HG02884 (cell line): ENCODE measurements around the gene TBX6.

Experiments
- ATAC-seq: cut with Tn5 transposase; IDR thresholded peaks from one replicate; pipeline ENCODE4 v1.9.1; 2021; ENCODE audit warnings: mild to moderate bottlenecking, moderate library complexity; ENCODE audit not compliant: unreplicated experiment

TBX6 gene

GRCh38 chr16:30087181-30087898 lies 4.4 kb downstream of the TBX6 start:
- ATAC-seq, result no peak

- ATAC-seq, result no peak
These were observed 5.2 kb downstream of the TBX6 start for GRCh38 chr16:30086291-30087140.

- no peak for ATAC-seq
These were observed 5.9 kb downstream of the TBX6 start for GRCh38 chr16:30085820-30086219.

- ATAC-seq, result no peak
These were observed 6.5 kb downstream of the TBX6 start for GRCh38 chr16:30085247-30085646.

GRCh38 chr16:30084816-30085159 lies 6.9 kb downstream of the TBX6 start:
- ATAC-seq, result no peak

GRCh38 chr16:30084096-30084815 lies 7.5 kb downstream of the TBX6 start:
- ATAC-seq, result no peak

- ATAC-seq, result no peak
These were observed 8.3 kb downstream of the TBX6 start for GRCh38 chr16:30083216-30084055.

DNA sequence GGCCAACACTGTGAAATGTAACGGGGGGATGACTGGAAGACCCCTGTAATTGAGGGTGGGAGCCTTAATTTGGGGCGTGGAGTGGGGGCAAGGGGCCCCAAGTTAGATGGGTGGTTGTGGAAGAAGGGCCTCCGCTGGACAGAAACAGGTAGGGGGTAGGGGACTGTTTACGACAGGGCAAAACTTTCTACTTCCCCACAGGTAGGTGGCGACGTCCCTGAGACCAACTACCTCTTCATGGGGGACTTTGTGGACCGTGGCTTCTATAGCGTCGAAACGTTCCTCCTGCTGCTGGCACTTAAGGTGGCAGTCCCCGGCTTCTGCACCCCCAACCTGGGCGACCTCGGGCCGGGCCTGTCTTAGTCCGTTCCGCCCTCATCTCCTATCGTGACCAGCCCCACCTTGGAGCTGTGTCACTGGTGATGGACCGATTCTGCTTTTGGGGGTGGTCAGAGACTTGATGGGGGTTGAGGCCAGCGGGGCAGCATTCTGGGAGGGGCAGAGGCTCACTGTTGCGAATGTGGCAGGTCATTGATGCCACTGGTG lies 9.1 kb downstream of the TBX6 start:
- no peak for ATAC-seq

- no peak for ATAC-seq
These were observed 12.2 kb downstream of the TBX6 start for GRCh38 chr16:30079480-30079879.

GRCh38 chr16:30078744-30079143 lies 13.0 kb downstream of the TBX6 start:
- ATAC-seq, result no peak

DNA sequence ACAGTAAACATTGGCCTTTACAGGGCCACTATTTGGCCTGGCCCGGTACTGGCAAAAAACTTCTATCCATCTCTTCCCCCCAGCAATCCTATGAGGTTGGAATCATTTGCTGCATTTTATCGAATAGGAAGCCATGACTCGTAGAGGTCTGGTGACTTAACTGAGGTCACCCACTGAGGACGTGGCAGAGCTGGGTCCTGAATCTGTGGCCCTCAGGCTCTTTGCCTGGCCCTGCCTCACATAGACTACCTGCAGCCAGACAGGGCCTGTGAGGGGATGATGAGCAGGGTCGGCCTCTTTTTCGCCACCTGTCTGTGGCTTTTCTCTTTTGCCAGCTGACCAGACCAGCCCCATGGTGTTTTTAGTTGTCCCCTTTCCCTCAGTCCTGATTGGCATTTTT lies 14.1 kb downstream of the TBX6 start:
- no peak for ATAC-seq

GRCh38 chr16:30076276-30076791 lies 15.4 kb downstream of the TBX6 start:
- no peak for ATAC-seq

DNA sequence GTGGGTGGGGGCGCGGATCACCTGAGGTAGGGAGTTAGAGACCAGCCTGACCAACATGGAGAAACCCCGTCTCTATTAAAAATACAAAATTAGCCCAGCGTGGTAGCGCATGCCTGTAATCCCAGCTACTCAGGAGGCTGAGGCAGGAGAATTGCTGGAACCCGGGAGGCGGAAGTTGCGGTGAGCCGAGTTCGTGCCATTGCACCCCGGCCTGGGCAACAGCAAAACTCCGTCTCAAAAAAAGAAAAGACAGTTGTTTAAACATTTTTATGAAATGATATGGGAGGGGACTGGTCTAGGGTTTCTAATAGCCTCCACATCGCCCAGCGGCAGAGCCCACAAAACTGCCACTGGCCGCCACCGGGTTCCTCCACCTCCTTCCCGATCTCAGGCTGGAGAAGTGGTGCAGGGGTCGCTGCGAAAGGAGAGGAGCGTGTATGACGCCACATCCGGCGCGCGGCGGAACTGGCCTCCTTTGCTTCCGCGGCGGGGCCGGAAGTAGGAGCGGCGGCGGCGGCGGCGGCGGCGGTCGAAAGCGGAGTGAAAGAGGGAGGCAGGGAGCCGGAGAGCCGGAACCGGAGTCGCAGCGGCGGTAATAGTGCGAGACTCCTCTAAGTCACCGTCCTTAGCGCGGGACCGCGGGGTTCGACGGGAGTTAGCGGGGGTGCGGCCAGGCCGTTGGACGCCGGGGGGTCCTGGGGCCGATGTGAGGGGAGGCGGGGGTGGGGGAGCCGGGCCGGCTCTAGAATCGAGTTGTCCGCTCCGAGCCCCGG lies 16.0 kb downstream of the TBX6 start, which contains the start of gene PPP4C:
PPP4C (plus strand) TSS at position 492 of the 773 bp plus-strand sequence. CDS start 384 bp downstream, outside the sequence.
- ATAC-seq, result no peak

- ATAC-seq, result no peak
These were observed 21.2 kb downstream of the TBX6 start for GRCh38 chr16:30070490-30070889.

- ATAC-seq, result no peak
These were observed 21.9 kb downstream of the TBX6 start for GRCh38 chr16:30069611-30070462.

GRCh38 chr16:30068750-30069610 lies 22.7 kb downstream of the TBX6 start:
- no peak for ATAC-seq

- no peak for ATAC-seq
These were observed 23.4 kb downstream of the TBX6 start for GRCh38 chr16:30068333-30068732.

- ATAC-seq, result no peak
These were observed 24.2 kb downstream of the TBX6 start for GRCh38 chr16:30067584-30067916.
